ENCODE measurements around the gene TUBB4A. TPM values are rescaled to one million over a fixed set of nuclear protein-coding genes. Genes with fewer than 3 reads are reported as not detected.
A peak's percentile ranks its signal among the peaks of the same experiment; 100 is the strongest.

TUBB4A gene
- total and polyA plus RNA-seq, 10 of the 15 experiments (the other 5 are each of a cell fraction or from before 2014, with no cell fraction given), result 0.29 to 22.4 (median 3.8) TPM

DNA sequence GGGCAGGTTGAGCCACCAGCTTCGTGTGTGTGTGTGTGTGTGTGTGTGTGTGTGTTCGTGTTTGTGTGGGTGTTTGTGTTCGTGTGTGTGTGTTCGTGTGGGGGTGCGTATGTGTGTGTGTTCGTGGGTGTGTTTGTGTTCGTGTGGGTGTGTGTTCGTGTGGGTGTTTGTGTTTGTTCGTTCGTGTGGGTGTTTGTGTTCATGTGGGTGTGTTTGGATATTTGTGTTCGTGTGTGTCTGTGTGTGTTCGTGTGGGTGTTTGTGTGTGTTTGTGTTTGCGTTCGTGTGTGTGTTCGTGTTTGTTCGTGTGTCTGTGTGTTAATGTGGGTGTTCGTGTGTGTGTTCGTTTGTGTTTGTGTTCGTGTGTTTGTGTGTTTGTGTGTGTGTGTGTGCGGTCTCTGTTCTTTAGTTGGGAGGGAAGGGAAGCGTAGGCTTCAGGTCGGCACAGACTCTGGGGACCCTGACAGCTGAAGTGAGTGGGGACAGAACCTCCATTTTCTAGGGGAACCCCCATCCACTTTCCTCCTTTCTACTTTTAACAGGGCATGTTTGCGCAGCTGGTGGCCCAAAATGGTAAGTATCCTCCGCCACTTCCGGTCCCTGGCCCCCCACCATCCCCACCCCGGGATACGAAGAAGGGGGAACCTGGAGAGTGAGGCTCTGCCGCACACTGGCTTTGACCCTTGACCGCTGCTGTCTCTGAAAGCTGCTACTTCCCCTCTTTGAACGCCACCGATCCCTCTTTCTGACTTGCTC lies 30.3 kb upstream of the TUBB4A start (continued):
- TF ChIP-seq ETV6 (conservative IDR thresholded peaks at IDR 0.05 in 1 of 2, IDR thresholded peaks at IDR 0.05 in 1 of 2; ENCODE audit: borderline replicate concordance in 1 of 2, low read depth in 1 of 2) (no peak), ESRRA (IDR thresholded peaks at IDR 0.05; ENCODE audit: low read length) (no peak), HDGF (IDR thresholded peaks at IDR 0.05) (peak; percentile 100), CREM (IDR thresholded peaks at IDR 0.05; ENCODE audit: low read depth) (no peak; the same call in 1 of the 2 replicates), NFXL1 (IDR thresholded peaks at IDR 0.05; ENCODE audit: borderline replicate concordance) (no peak), FOXM1 (IDR thresholded peaks at IDR 0.05; ENCODE audit: low read depth, low read length) (no peak), SREBF2 (IDR thresholded peaks at IDR 0.05; ENCODE audit: low read length) (no peak), JUND (IDR thresholded peaks at IDR 0.05; ENCODE audit: low read depth, low read length) (no peak), GATAD2B (conservative IDR thresholded peaks at IDR 0.05; ENCODE audit: low read depth) (0 out of 2 replicates have a peak, but pooled peaks have one; percentile 32), CEBPB (IDR thresholded peaks at IDR 0.05; ENCODE audit: borderline replicate concordance in 1 of 2, low read depth in 2 of 2, low read length in 2 of 2) (no peak), NFIC (IDR thresholded peaks at IDR 0.05; ENCODE audit: low read depth, low read length) (no peak; the same call in 1 of the 2 replicates), MLLT1 (IDR thresholded peaks at IDR 0.05) (peak; percentile 100), IKZF2 (IDR thresholded peaks at IDR 0.05) (peak; percentile 50 to 59; a peak in 3 of 4 replicates), SMAD5 (IDR thresholded peaks at IDR 0.05; ENCODE audit: low read depth) (no peak), POLR2AphosphoS2 (IDR thresholded peaks at IDR 0.05; ENCODE audit: low read depth, low read length) (no peak; the same call in 1 of the 2 replicates), STAT3 (IDR thresholded peaks at IDR 0.05; ENCODE audit: low read depth, low read length) (no peak), YY1 (IDR thresholded peaks at IDR 0.05; ENCODE audit: low read depth, low read length) (peak; percentile 91), HSF1 (IDR thresholded peaks at IDR 0.05; ENCODE audit: low read depth, low read length) (no peak), ZNF24 (IDR thresholded peaks at IDR 0.05) (no peak), ELK1 (IDR thresholded peaks at IDR 0.05; ENCODE audit: low read depth, low read length) (peak; percentile 99), NR2C1 (IDR thresholded peaks at IDR 0.05) (peak; percentile 86)
- TF ChIP-seq, protein P1, sequence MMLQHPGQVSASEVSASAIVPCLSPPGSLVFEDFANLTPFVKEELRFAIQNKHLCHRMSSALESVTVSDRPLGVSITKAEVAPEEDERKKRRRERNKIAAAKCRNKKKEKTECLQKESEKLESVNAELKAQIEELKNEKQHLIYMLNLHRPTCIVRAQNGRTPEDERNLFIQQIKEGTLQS (IDR thresholded peaks at IDR 0.05; ENCODE audit: borderline replicate concordance, extremely low read depth, low read depth, low read length), result no peak

Measured in GM12878 (cell line).